K562 (cell line): ENCODE results near the gene KRTAP10-4. TPM values are rescaled to one million over a fixed set of nuclear protein-coding genes. Genes with fewer than 3 reads are reported as not detected.

ENCODE experiments used
- ATAC-seq: fragments of 200-7000 bp; cut with Tn5 transposase; 3 replicates; pipeline ENCODE4 v1.9.1; 2020; ENCODE audit warnings: moderate library complexity
- BruUV-seq: library from RNA; stranded (reverse); fragments of 400-500 nt; replicated peaks from 2 replicates; lab custom pipeline; 2021; lab: Mats Ljungman, UMichigan
- CTCF ChIA-PET: fragments of 300-600 bp; formaldehyde crosslinking; extraction: SDS; loops from one replicate; lab custom pipeline; 2021; ENCODE audit warnings: low intra/inter-chr PET ratio; lab: Yijun Ruan, JAX
- POLR2A ChIA-PET: fragments of 300-600, 350-650 bp; sonication (Branson Sonifier 250); formaldehyde crosslinking; extraction: SDS; loops from one replicate; lab custom pipeline; 2021; ENCODE audit warnings: antibody characterized with exemption, inconsistent platforms; lab: Yijun Ruan, JAX
- DNase-seq, 4 experiments: peaks; one replicate each; pipeline versions ENCODE4 v3.0.0 to v3.0.0-alpha.2; 2011 to 2018; ENCODE audit warnings: low spot score in 3 of 4, mixed read lengths in 3 of 4; ENCODE audit errors: extremely low read depth in 1 of 4
- FAIRE-seq: peaks from 2 replicates; lab custom pipeline; 2011; peaks lifted over from hg19 to GRCh38; lab: Jason Lieb, UNC
- H2AFZ ChIP-seq: 2 replicates; pipeline ENCODE4 v1.6.0; 2011; ENCODE audit warnings: low read depth, low read length, control low read depth, inconsistent platforms
- H3K27ac ChIP-seq: fragments of 200-600 bp; 3 replicates; pipeline ENCODE4 v1.8.0; 2011; ENCODE audit warnings: low read depth, mild to moderate bottlenecking, control low read depth, inconsistent platforms, low read length, moderate library complexity, mixed read lengths; ENCODE audit errors: extremely low read depth
- H3K27me3 ChIP-seq, 2 experiments: fragments of 300-600 bp in 1 of 2; 2 replicates in 1 of 2; 3 replicates in 1 of 2; pipeline versions ENCODE4 v1.6.0 to v1.8.0; 2011; ENCODE audit warnings: inconsistent platforms in 2 of 2, low read length in 2 of 2, mild to moderate bottlenecking in 1 of 2, mixed read lengths in 1 of 2, moderate library complexity in 1 of 2; ENCODE audit not compliant: control insufficient read depth in 2 of 2, insufficient read depth in 2 of 2
- H3K36me3 ChIP-seq: fragments of 300-600 bp; 3 replicates; pipeline ENCODE4 v1.8.0; 2011; ENCODE audit warnings: mild to moderate bottlenecking, low read length, inconsistent platforms; ENCODE audit not compliant: control insufficient read depth, insufficient read depth
- H3K4me1 ChIP-seq, 2 experiments: fragments of 200-600 bp in 1 of 2; replicated peaks in 1 of 2; 2 replicates in 1 of 2; 3 replicates in 1 of 2; pipeline versions ENCODE4 v1.5.1 to v1.8.0; 2011; ENCODE audit warnings: inconsistent platforms in 2 of 2, low read length in 2 of 2, mild to moderate bottlenecking in 1 of 2, mixed read lengths in 1 of 2, moderate library complexity in 1 of 2; ENCODE audit not compliant: control insufficient read depth in 2 of 2, insufficient read depth in 2 of 2
- H3K4me2 ChIP-seq: 2 replicates; pipeline ENCODE4 v1.6.1; 2011; ENCODE audit warnings: low read length, control low read depth, inconsistent platforms, mixed read lengths; ENCODE audit not compliant: insufficient read depth
- H3K4me3 ChIP-seq: fragments of 200-600 bp; sonication (generic), shearing (Covaris generic); 2 replicates; pipeline ENCODE4 v1.5.1; 2016; ENCODE audit warnings: control low read depth, inconsistent platforms
- H3K79me2 ChIP-seq: fragments of 200-600 bp; 3 replicates; pipeline ENCODE4 v1.8.0; 2011; ENCODE audit warnings: low read length, inconsistent platforms; ENCODE audit not compliant: control insufficient read depth, insufficient read depth
- H3K9ac ChIP-seq, 2 experiments: 2 replicates each; pipeline versions ENCODE4 v1.6.0 to v1.6.1; 2011; ENCODE audit warnings: low read depth in 2 of 2, low read length in 2 of 2, control low read depth in 1 of 2, inconsistent platforms in 1 of 2, mild to moderate bottlenecking in 1 of 2, mixed read lengths in 1 of 2; ENCODE audit not compliant: insufficient read depth in 1 of 2
- H3K9me1 ChIP-seq: one replicate; pipeline ENCODE4 v1.6.0; 2011; ENCODE audit warnings: inconsistent platforms, mild to moderate bottlenecking, low read length, moderate library complexity; ENCODE audit not compliant: control insufficient read depth, insufficient read depth
- H3K9me3 ChIP-seq: replicated peaks from 2 replicates; pipeline ENCODE4 v1.5.1; 2011; ENCODE audit warnings: low read depth, low read length, inconsistent platforms; ENCODE audit not compliant: control insufficient read depth, insufficient read depth
- H4K20me1 ChIP-seq: replicated peaks from 2 replicates; pipeline ENCODE4 v1.6.1; 2011; ENCODE audit warnings: low read length, inconsistent platforms, mixed read lengths; ENCODE audit not compliant: control insufficient read depth, insufficient read depth
- CHD1 ChIP-seq: fragments of 200-600 bp; sonication (generic); IDR thresholded peaks from one replicate; pipeline ENCODE4 v1.6.1; 2012; ENCODE audit warnings: mild to moderate bottlenecking, moderate library complexity, low read length, inconsistent platforms
- EZH2 ChIP-seq: IDR thresholded peaks from 2 replicates; pipeline ENCODE4 v1.6.1; 2012; ENCODE audit warnings: low read depth, mild to moderate bottlenecking, inconsistent platforms, low read length, borderline replicate concordance
- NELFE ChIP-seq: IDR thresholded peaks from 2 replicates; pipeline ENCODE4 v1.6.1; 2011; ENCODE audit warnings: mild to moderate bottlenecking; ENCODE audit not compliant: insufficient read depth, insufficient read length
- RB1 ChIP-seq: fragments of 450-650 bp; IDR thresholded peaks from 2 replicates; pipeline ENCODE4 v1.6.1; 2017; ENCODE audit warnings: low read depth, mild to moderate bottlenecking
- YBX1 ChIP-seq: fragments of 450-650 bp; IDR thresholded peaks from 2 replicates; pipeline ENCODE4 v1.7.1; 2016; ENCODE audit warnings: mild to moderate bottlenecking
- ZNF253 ChIP-seq: fragments of 250-450 bp; sonication (Bioruptor Pico); conservative IDR thresholded peaks from 2 replicates; pipeline ENCODE4 v1.6.1; 2021; ENCODE audit warnings: mild to moderate bottlenecking
- WGBS: fragments of 100-300 bp; shearing (Covaris generic); methylation state at CpG from one replicate; pipeline ENCODE4 v1.1.6; 2016; ENCODE audit warnings: low coverage, mixed read lengths; ENCODE audit not compliant: insufficient coverage; ENCODE audit errors: missing lambda C conversion rate; 5-methylcytosine and 5-hydroxymethylcytosine counted together
- in situ Hi-C: fragments of 300-500 bp; cut with MboI; formaldehyde crosslinking; loops from 4 replicates; pipeline ENCODE4 v1.15.0; 2018; ENCODE audit warnings: inconsistent platforms, mixed read lengths
- intact Hi-C: fragments of 100-400 bp; cut with micrococcal nuclease; formaldehyde crosslinking; loops from 2 replicates; pipeline ENCODE4 v1.14.2; 2022
- polyA plus RNA-seq, 8 experiments: library from polyadenylated mRNA; depleted of rRNA in 4 of 8; stranded (reverse) in 5 of 8; unstranded in 3 of 8; fragments of >200 nt; fragmentation: Nextera tagmentation in 2 of 8; fragmentation: Illumina TruSeq in 1 of 8; extraction: Ambion mirVana in 2 of 8; extraction: Trizol in 1 of 8; gene quantifications; 2 replicates each; pipeline versions ENCODE4 v1.2.1 to v1.2.3, GENCODE V29; 2011 to 2014; ENCODE audit warnings: inconsistent platforms in 1 of 8, missing spikeins in 1 of 8
- total RNA-seq, 7 experiments: library from RNA; depleted of rRNA in 6 of 7; stranded (reverse); fragments of >200 nt in 6 of 7; fragmentation: Illumina TruSeq in 2 of 7; extraction: Trizol in 2 of 7; gene quantifications; 2 replicates each; pipeline versions ENCODE4 v1.2.1 to v1.2.3, GENCODE V29; 2011 to 2021; ENCODE audit warnings: low replicate concordance in 1 of 7

The KRTAP10-4 gene
- total and polyA plus RNA-seq, 9 of the 15 experiments (the other 6 are each of a cell fraction or from before 2014, with no cell fraction given), result not detected

DNA sequence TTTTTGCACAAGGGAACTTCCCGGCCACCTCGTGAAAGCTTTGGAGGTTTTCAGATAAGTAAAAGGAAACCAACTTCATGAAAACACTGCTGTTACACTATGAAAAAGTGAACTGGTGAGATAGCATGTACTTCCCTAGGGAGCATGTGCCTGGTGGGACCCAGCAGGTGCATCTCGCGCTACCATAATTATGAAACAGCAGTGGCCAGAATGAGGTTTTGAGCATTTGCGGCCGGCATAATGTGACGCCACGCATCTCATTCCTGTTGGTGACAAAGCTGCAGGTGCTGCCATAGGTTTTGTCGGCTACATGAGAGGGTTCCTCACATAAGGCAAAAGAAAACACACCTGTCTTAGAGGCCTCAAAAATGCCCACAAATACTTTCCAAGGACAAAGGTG, 16.6 kb upstream of the KRTAP10-4 start:
- H3K27me3 ChIP-seq, result peaks cover 46 to 59% of the 10 kb centered on the region in 2 experiments
- intact Hi-C loops, result no loop called here
- no peaks in the 10 kb centered on the region for H3K79me2 ChIP-seq
- no peaks in the 10 kb centered on the region; a peak in 1 of 5 replicates for H3K4me1 ChIP-seq
- no peaks in the 10 kb centered on the region for H3K9me1 ChIP-seq
- no peaks in the 10 kb centered on the region for H3K9me3 ChIP-seq
- H4K20me1 ChIP-seq, result 0 out of 2 replicates have a peak, but pooled peaks cover 2% of the 10 kb centered on the region
- H3K36me3 ChIP-seq, result no peaks in the 10 kb centered on the region
- POLR2A ChIA-PET, result interaction anchor here (0.6 to 1.6 kb wide), 3 partner anchors 16 to 25 kb away, joined by 3 read pairs; no protein-coding TSS in a partner anchor
- 1% methylated on average over 9 of the region's 9 CpGs for WGBS
- DNase-seq, result no peak
- no peak overlapping the region for H3K4me3 ChIP-seq
- H2AFZ ChIP-seq, result no peak overlapping the region
- FAIRE-seq, result no peak
- TF ChIP-seq NELFE, result no peak
- TF ChIP-seq YBX1, result no peak
- no peak for TF ChIP-seq ZNF253 (CRISPR knock-in tag)
- TF ChIP-seq RB1, result no peak
- TF ChIP-seq EZH2, result 0 out of 2 replicates have a peak, but pooled peaks have one; percentile 72
- no peak for TF ChIP-seq CHD1
- no peak overlapping the region for H3K9ac ChIP-seq
- CTCF ChIA-PET, result no interaction called here
- no peak overlapping the region for H3K4me2 ChIP-seq
- no peak for ATAC-seq
- H3K27ac ChIP-seq, result no peak overlapping the region
- in situ Hi-C loops, result no loop called here
- no TSS peak for BruUV-seq
